ENCODE data around the gene HAPSTR1.

The HAPSTR1 gene

DNA sequence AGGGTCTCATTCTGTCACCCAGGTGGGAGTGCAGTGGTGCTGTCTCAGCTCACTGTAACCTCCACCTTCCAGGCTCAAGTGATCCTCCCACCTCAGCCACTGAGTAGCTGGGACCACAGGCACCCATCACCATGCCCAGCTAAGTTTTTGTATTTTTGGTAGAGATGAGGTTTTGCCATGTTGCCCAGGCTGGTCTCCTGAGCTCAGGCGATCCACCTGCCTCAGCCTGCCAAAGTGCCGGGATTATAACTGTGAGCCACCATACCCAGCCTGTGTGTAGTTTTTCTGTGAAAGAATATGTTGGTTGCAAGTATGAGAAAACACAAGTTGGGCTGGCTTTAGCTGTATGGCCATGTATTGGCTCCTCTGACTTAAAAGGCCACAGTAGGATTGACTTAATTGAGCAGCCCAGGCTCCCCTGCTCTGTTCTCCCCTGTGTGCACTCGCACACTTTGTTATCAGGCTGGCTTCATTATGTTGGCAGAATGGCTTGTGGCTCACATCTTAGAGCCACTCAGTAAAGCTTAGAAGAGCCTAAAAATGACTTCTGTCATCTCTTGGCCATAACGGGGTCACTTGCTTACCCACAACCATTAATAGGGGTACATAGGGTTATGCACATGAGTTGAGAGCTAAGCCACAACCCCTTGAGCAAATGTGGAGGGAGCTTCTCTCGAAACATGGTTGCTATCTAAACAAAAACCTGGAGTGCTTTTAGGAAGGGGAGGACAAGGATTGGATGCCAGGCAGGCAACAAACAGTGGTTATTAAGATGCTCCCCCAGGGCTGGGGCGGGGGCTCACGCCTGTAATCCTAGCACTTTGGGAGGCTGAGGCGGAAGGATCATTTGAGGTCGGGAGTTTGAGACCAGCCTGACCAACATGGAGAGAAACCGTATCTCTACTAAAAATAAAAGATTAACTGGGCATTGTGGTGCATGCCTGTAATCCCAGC lies 6.1 kb downstream of the HAPSTR1 start:
- DNase-seq: no peak

DNA sequence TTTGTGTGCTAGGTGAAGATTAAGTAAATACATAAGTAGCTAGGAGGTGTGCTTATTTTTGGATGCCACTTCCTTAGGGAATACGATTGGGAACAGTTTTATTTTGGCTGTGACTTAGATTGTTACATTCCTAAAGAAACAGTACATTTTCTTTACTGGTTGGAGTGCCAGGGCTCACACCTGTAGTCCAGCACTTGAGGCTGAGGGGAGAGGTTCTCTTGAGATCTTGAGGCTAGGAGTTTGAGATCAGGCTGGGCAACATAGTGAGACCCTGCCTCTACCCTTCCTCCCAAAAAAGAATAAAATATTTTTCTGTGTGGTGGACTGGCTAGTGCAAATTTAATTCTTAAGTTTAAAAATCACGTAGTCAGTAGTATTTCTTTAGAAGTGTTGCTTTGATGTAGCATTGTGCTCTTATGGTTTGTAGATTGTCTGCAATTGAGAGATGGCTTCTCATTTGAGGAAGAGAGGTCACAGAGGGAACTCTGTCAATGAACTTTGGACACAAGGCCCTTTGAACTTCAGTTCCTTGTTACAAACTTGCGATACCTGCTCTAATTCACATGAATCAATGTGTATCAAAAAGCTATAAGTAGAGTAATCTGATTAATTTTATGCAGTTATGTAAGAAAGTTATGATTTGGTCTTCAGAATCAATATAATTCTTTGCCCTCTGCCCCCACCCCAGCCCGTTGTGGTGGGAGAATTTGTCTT lies 7.1 kb downstream of the HAPSTR1 start:
- DNase-seq: no peak

DNA sequence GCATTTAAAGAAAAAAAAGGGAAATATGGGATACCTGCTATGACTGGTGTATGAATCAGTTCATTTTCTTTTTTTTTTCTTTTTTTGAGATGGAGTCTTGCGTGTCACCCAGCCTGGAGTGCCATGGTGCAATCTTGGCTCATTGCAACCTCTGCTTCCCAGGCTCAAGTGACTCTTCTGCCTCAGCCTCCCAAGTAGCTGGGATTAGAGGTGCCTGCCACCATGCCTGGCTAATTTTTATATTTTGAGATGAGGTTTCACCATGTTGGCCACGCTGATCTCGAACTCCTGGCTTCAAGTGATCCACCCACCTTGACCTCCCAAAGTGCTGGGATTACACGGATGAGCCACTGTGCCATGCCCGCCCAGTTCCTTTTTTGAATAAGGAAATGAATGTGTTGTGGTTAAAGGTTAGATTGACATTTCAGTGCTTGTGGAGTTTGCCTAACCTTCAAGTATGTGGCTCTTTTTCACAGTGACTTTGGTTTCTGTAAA lies 7.7 kb downstream of the HAPSTR1 start:
- no peak for DNase-seq

DNA sequence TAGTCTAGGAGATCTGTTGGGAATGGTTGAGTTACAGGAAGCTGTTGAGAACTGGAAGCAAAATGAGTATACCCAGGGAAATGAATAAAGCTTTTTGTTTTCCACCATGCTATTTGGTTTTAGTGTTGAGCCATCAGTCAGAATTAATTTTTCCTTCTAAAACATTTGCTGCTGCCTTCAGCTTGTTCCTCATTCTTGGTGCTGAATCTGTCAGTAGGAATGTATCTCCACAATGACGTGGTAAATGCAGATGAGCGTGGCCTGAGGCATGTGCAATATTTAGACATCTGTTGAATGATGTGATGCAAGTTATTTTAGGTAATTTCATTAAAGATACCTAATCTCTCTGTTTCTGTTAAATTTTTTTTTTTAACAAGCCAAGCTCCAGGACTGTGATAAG lies 10.9 kb downstream of the HAPSTR1 start:
- no peak for DNase-seq

- no peak for DNase-seq
Observed at GRCh38 chr16:9102943-9103342, 11.5 kb downstream of the HAPSTR1 start.

- no peak for DNase-seq
Observed at GRCh38 chr16:9103546-9103945, 12.1 kb downstream of the HAPSTR1 start.

- DNase-seq: no peak
Observed at GRCh38 chr16:9105189-9105588, 13.7 kb downstream of the HAPSTR1 start.

DNA sequence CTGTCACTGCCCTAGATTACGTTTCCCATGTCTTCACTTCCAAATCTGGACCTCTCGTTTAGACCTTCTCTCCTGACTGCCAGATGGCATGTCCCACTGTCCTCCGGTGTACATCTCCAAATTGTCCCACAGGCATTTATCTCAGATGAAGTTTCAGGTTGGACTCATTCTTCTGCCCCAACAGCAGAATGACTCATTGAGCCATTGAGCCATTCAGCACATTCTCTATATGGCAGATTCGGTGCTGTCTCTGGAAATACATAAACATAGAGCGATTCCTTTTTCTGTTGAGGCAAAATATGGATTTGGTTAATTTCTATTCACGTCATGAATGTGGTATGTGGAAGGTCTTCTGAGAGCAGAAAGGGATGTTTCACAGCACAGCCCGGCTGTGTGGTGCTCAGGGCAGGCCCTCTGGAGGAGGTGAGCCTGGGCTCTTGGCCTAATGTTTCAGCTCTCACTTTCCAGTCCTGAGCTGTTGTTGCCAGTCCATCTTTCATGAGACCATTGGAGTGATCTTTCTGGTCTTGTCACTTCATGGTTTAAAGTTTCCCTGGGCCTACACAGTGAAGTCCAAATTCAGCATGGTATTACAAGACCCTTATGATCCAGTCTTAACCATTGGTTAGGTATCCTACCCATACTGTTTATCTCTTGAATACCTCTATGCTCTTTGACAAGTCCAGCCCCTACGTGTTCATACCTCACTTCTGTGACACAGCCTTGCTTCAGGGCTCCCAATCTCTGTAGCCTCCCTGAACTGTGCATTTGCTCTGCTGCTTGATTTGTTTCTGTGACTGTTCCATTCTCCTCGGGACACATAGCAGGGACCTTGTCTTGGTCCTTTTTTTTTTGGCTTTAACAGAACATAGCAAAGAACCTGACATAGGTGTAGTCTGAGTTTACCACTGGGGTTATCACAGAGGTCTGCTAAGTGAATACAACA lies 15.9 kb downstream of the HAPSTR1 start:
- DNase-seq: no peak

- DNase-seq: no peak
Observed at GRCh38 chr16:9109255-9109654, 17.8 kb downstream of the HAPSTR1 start.

- DNase-seq: no peak
Observed at GRCh38 chr16:9112166-9112843, 20.9 kb downstream of the HAPSTR1 start.

DNA sequence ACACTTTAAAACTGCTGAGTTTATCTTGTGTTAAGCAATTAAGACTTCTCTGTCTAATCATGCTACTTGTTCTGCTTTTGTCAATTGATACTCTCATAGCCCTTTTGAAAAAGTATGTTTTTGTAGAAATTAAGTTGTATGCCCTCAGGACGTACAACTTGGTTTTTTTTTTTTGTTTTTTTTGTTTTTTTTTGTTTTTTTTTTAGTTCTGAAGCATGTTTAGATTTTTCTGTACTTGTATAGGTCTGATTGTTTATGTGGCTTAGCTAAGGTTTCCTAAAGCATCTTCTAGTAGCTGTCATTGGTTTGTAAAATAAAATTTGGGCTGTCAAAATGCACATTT lies 21.4 kb downstream of the HAPSTR1 start:
- DNase-seq: no peak

GRCh38 chr16:9113707-9114106 lies 22.3 kb downstream of the HAPSTR1 start:
- DNase-seq: no peak

DNA sequence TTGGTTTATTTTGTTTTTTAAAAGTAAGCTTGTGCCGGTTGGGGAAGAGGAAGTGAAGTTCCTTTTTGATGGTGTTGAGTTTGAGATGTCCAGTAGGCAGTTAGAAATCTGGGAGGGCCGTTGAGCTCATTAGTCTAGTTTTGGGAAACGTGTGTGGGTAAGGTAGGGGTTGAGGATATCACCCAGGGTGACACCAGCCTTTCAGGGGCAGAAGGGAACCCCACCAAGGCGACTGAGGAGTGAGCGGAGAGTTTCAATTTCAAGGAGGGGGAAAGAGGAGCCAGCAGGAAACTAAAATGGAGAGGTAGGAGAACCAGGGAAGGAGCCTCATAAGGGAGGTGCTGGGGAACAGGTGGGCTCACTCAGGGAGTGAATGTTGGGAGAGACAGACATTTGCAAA lies 22.7 kb downstream of the HAPSTR1 start:
- DNase-seq: no peak

GRCh38 chr16:9114842-9115241 lies 23.4 kb downstream of the HAPSTR1 start:
- no peak for DNase-seq

DNA sequence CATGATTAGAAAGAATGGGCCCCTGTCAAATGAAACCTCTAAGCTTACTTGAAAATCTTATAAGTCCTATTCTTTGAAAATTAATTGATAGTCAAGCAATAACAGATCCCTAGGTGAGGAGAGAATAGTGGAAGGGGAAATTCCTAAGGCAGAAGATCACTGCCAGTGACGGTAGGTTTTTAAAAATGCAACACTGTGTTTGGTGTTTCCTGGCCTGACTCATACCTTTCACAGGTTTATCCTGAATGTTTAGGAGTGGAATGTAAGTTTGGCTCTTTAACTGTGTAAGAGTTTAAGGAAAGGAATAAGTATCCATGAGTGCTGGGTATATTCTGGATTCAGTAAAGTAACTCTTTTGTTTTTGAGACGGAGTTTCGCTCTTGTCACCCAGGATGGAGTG lies 23.8 kb downstream of the HAPSTR1 start:
- no peak for DNase-seq

DNA sequence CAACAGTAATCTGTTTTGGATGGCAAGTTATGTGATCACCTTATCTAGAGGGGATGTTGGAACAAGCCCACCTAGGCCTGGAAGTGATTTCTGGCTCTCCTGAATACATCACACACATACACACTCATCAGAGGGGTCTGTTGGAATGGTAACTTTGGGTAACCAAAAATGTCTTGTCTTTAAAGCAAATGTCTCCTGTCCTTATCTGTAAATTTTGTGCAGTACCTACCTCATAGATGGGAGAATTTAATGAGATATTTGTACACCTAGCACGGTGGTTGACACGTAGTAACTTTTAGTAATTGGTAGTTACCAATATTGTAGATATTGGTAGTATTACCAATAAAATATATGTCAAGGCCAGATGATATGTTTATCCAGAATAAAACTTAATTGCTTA lies 24.7 kb downstream of the HAPSTR1 start:
- DNase-seq: no peak

- DNase-seq: no peak
Observed at GRCh38 chr16:9118170-9118569, 26.7 kb downstream of the HAPSTR1 start.

GRCh38 chr16:9119795-9120194 lies 28.4 kb downstream of the HAPSTR1 start:
- no peak for DNase-seq

- DNase-seq: no peak
Observed at GRCh38 chr16:9122342-9122741, 30.9 kb downstream of the HAPSTR1 start.

GRCh38 chr16:9122969-9123368 lies 31.5 kb downstream of the HAPSTR1 start:
- no peak for DNase-seq

GRCh38 chr16:9123401-9123800 lies 32.0 kb downstream of the HAPSTR1 start:
- no peak for DNase-seq

- no peak for DNase-seq
Observed at GRCh38 chr16:9123871-9124270, 32.4 kb downstream of the HAPSTR1 start.

All from NCI-H1105 treated with DMSO at 0.1 percent for 48 hours (cell line).